Prostate gland (tissue), 2 donors: ENCODE results near the gene FKBP7. TPM values are rescaled to one million over a fixed set of nuclear protein-coding genes. Genes with fewer than 3 reads are reported as not detected.

Experiments
- DNase-seq: peaks from one replicate; pipeline ENCODE4 v3.0.0-alpha.2; 2019; ENCODE audit warnings: low spot score
- H3K27ac ChIP-seq, 2 donors: fragments of 200-600 bp; sonication (generic); 2 replicates each; pipeline ENCODE4 v1.5.1; 2017 to 2019
- H3K27me3 ChIP-seq: fragments of 200-600 bp; sonication (generic); replicated peaks from 2 replicates; pipeline ENCODE4 v1.5.1; 2019; ENCODE audit not compliant: insufficient read depth
- H3K36me3 ChIP-seq, 2 donors: fragments of 200-600 bp; sonication (generic); 1 replicate in 1 of 2; 2 replicates in 1 of 2; pipeline versions ENCODE4 v1.5.1 to v1.8.1; 2017 to 2019
- H3K4me1 ChIP-seq: fragments of 200-600 bp; sonication (generic); replicated peaks from 2 replicates; pipeline ENCODE4 v1.5.1; 2019
- H3K4me3 ChIP-seq, 2 donors: fragments of 200-600 bp; sonication (generic); 2 replicates each; pipeline ENCODE4 v1.5.1; 2017 to 2019
- H3K9me3 ChIP-seq: fragments of 200-600 bp; sonication (generic); 2 replicates; pipeline ENCODE4 v1.5.1; 2017
- CTCF ChIP-seq, 4 experiments: fragments of 200-600 bp in 2 of 4; fragments of 450-650 bp in 2 of 4; sonication (generic) in 2 of 4; IDR thresholded peaks; 1 replicate in 3 of 4; 2 replicates in 1 of 4; pipeline ENCODE4 v1.5.1; 2016 to 2019; ENCODE audit warnings: antibody characterized with exemption in 4 of 4, mild to moderate bottlenecking in 2 of 4, moderate library complexity in 2 of 4
- POLR2A ChIP-seq: fragments of 450-650 bp; IDR thresholded peaks from one replicate; pipeline ENCODE4 v1.6.1; 2016; ENCODE audit warnings: antibody characterized with exemption, mild to moderate bottlenecking
- POLR2AphosphoS5 ChIP-seq: sonication (generic); formaldehyde crosslinking; IDR thresholded peaks from one replicate; pipeline ENCODE4 v1.6.1; 2017; ENCODE audit warnings: antibody characterized with exemption
- WGBS: methylation state at CpG from one replicate; pipeline ENCODE4 v1.1.5; 2018; 5-methylcytosine and 5-hydroxymethylcytosine counted together
- intact Hi-C: fragments of 100-400 bp; cut with DNase I; formaldehyde crosslinking; loops from one replicate; pipeline ENCODE4 v1.14.2; 2022
- total RNA-seq, 2 donors: library from RNA; depleted of rRNA; stranded (reverse); fragments of >200 nt; gene quantifications; one replicate each; pipeline ENCODE4 v1.1.0, GENCODE V29; 2016

FKBP7 gene
- total RNA-seq, 2 donors from 2014 or later = 6.0 to 12.5 TPM

GRCh38 chr2:178422097-178422496, 56.3 kb downstream of the FKBP7 start:
- H3K9me3 ChIP-seq = no peaks in the 10 kb centered on the region
- TF ChIP-seq CTCF (IDR thresholded peaks at IDR 0.05) = no peak
- TF ChIP-seq POLR2A = no peak
- TF ChIP-seq POLR2AphosphoS5 = no peak
- no peaks in the 10 kb centered on the region for H3K36me3 ChIP-seq
- intact Hi-C loops = no loop called here
- no peak for DNase-seq
- H3K4me1 ChIP-seq = peaks cover 2% of the 10 kb centered on the region
- H3K27ac ChIP-seq = no peak overlapping the region
- WGBS = 93% methylated on average over 3 of the region's 3 CpGs
- no peaks in the 10 kb centered on the region for H3K27me3 ChIP-seq
- no peak overlapping the region for H3K4me3 ChIP-seq

GRCh38 chr2:178420463-178420999, 57.9 kb downstream of the FKBP7 start:
- peaks cover 2% of the 10 kb centered on the region for H3K4me1 ChIP-seq
- H3K9me3 ChIP-seq = no peaks in the 10 kb centered on the region
- no peaks in the 10 kb centered on the region for H3K27me3 ChIP-seq
- no peak overlapping the region for H3K27ac ChIP-seq
- TF ChIP-seq POLR2AphosphoS5 (no peak), POLR2A (no peak), CTCF (IDR thresholded peaks at IDR 0.05) (no peak)
- intact Hi-C loops = no loop called here
- no peak overlapping the region for H3K4me3 ChIP-seq
- no peak for DNase-seq
- 17% methylated on average over 1 of the region's 1 CpG for WGBS
- H3K36me3 ChIP-seq = no peaks in the 10 kb centered on the region

- WGBS = 22% methylated on average over 1 of the region's 1 CpG
- H3K4me3 ChIP-seq = no peak overlapping the region
- H3K4me1 ChIP-seq = peaks cover 2% of the 10 kb centered on the region
- H3K27me3 ChIP-seq = no peaks in the 10 kb centered on the region
- H3K36me3 ChIP-seq = no peaks in the 10 kb centered on the region
- no peak for TF ChIP-seq POLR2A
- peak; percentile 48 for TF ChIP-seq POLR2AphosphoS5
- TF ChIP-seq CTCF (IDR thresholded peaks at IDR 0.05) = peak in 3 of 4 experiments; percentile 34 to 64 (median 52)
- no peak overlapping the region for H3K27ac ChIP-seq
- H3K9me3 ChIP-seq = no peaks in the 10 kb centered on the region
- intact Hi-C loops = loop anchor here (5.0 to 10.0 kb wide), 2 partner anchors 224 to 287 kb away; partner anchors contain the start of gene OSBPL6
- DNase-seq = peak; percentile 35
Measured at GRCh38 chr2:178419123-178419522, 59.3 kb downstream of the FKBP7 start.

- 89% methylated on average over 1 of the region's 1 CpG for WGBS
- Histone ChIP-seq H3K4me1 (peaks cover 2% of the 10 kb centered on the region), H3K4me3 (no peak overlapping the region), H3K9me3 (no peaks in the 10 kb centered on the region), H3K36me3 (no peaks in the 10 kb centered on the region), H3K27ac (no peak overlapping the region), H3K27me3 (no peaks in the 10 kb centered on the region)
- intact Hi-C loops = loop anchor here (5.0 to 10.0 kb wide), 2 partner anchors 224 to 286 kb away; partner anchors contain the start of gene OSBPL6
- no peak for DNase-seq
- TF ChIP-seq CTCF (IDR thresholded peaks at IDR 0.05) = no peak
- no peak for TF ChIP-seq POLR2A
- no peak for TF ChIP-seq POLR2AphosphoS5
Measured at GRCh38 chr2:178418426-178418825, 60.0 kb downstream of the FKBP7 start.

GRCh38 chr2:178417916-178418315, 60.5 kb downstream of the FKBP7 start:
- WGBS = 96% methylated on average over 3 of the region's 3 CpGs
- Histone ChIP-seq H3K27ac (no peak overlapping the region), H3K4me3 (no peak overlapping the region), H3K4me1 (peaks cover 2% of the 10 kb centered on the region), H3K27me3 (no peaks in the 10 kb centered on the region), H3K36me3 (no peaks in the 10 kb centered on the region), H3K9me3 (no peaks in the 10 kb centered on the region)
- intact Hi-C loops = loop anchor here (5.0 to 10.0 kb wide), 2 partner anchors 223 to 286 kb away; partner anchors contain the start of gene OSBPL6
- DNase-seq = no peak
- TF ChIP-seq CTCF (IDR thresholded peaks at IDR 0.05) = no peak
- no peak for TF ChIP-seq POLR2A
- TF ChIP-seq POLR2AphosphoS5 = no peak
